ENCODE data around the gene IFIT5.

- TF ChIP-seq, protein P1, sequence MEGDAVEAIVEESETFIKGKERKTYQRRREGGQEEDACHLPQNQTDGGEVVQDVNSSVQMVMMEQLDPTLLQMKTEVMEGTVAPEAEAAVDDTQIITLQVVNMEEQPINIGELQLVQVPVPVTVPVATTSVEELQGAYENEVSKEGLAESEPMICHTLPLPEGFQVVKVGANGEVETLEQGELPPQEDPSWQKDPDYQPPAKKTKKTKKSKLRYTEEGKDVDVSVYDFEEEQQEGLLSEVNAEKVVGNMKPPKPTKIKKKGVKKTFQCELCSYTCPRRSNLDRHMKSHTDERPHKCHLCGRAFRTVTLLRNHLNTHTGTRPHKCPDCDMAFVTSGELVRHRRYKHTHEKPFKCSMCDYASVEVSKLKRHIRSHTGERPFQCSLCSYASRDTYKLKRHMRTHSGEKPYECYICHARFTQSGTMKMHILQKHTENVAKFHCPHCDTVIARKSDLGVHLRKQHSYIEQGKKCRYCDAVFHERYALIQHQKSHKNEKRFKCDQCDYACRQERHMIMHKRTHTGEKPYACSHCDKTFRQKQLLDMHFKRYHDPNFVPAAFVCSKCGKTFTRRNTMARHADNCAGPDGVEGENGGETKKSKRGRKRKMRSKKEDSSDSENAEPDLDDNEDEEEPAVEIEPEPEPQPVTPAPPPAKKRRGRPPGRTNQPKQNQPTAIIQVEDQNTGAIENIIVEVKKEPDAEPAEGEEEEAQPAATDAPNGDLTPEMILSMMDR (IDR thresholded peaks at IDR 0.05) = no peak
- no peak for TF ChIP-seq POLR2AphosphoS5 (IDR thresholded peaks at IDR 0.05; ENCODE audit: insufficient read depth in 1 of 2, low read depth in 1 of 2)
- TF ChIP-seq POLR2A (IDR thresholded peaks at IDR 0.05) = no peak
These were observed 36.5 kb downstream of the IFIT5 start for GRCh38 chr10:89450901-89451300.

Data from vagina (tissue), 2 donors.